Frontal cortex (tissue), 4 donors: ENCODE measurements around the gene SNAPC1. TPM values are rescaled to one million over a fixed set of nuclear protein-coding genes. Genes with fewer than 3 reads are reported as not detected.

Experiments
- DNase-seq, 2 donors: peaks; one replicate each; pipeline ENCODE4 v3.0.0; 2012; ENCODE audit warnings: low spot score in 2 of 2
- FAIRE-seq: peaks from 2 replicates; lab custom pipeline; 2012; peaks lifted over from hg19 to GRCh38; lab: Jason Lieb, UNC
- total RNA-seq: library from RNA; depleted of rRNA; stranded (reverse); fragments of >200 nt; gene quantifications from one replicate; pipeline ENCODE4 v1.2.3, GENCODE V29; 2014
- donor health status: control.
- donor health status: control.
- donor health status: control.

SNAPC1 gene
- total RNA-seq, 1 donor from 2014 or later, result 6.5 TPM

GRCh38 chr14:61802010-61802568, 39.9 kb downstream of the SNAPC1 start:
- DNase-seq (no peak), FAIRE-seq (no peak)

GRCh38 chr14:61803755-61804154, 41.5 kb downstream of the SNAPC1 start:
- no peak for FAIRE-seq
- DNase-seq, result no peak

- DNase-seq (no peak), FAIRE-seq (no peak)
Measured at GRCh38 chr14:61805451-61805850, 43.2 kb downstream of the SNAPC1 start.

GRCh38 chr14:61811882-61812346, 49.7 kb downstream of the SNAPC1 start:
- DNase-seq (no peak), FAIRE-seq (no peak)

- DNase-seq, result peak; percentile 39 to 41
- FAIRE-seq, result no peak
Measured at GRCh38 chr14:61812347-61813095, 50.3 kb downstream of the SNAPC1 start, which contains the start of gene SYT16. SYT16 (plus strand) TSS chr14:61812703.

GRCh38 chr14:61813096-61813606, 50.9 kb downstream of the SNAPC1 start:
- FAIRE-seq (no peak), DNase-seq (peak in 1 of 2 donors; percentile 24)

- no peak for FAIRE-seq
- no peak for DNase-seq
Measured at GRCh38 chr14:61822458-61822857, 60.2 kb downstream of the SNAPC1 start.

- no peak for DNase-seq
- no peak for FAIRE-seq
Measured at GRCh38 chr14:61832783-61833182, 70.6 kb downstream of the SNAPC1 start.

- FAIRE-seq (no peak), DNase-seq (no peak)
Measured at GRCh38 chr14:61836184-61836583, 74.0 kb downstream of the SNAPC1 start.

GRCh38 chr14:61836807-61837206, 74.6 kb downstream of the SNAPC1 start:
- FAIRE-seq (no peak), DNase-seq (no peak)

GRCh38 chr14:61837336-61838229, 75.4 kb downstream of the SNAPC1 start:
- peak; percentile 34 for FAIRE-seq

GRCh38 chr14:61838661-61839245, 76.5 kb downstream of the SNAPC1 start:
- no peak for DNase-seq
- no peak for FAIRE-seq

More at GRCh38 chr14:61837336-61838229, 75.4 kb downstream of the SNAPC1 start:
- peak; percentile 45 to 57 for DNase-seq

GRCh38 chr14:61839507-61839906, 77.3 kb downstream of the SNAPC1 start:
- FAIRE-seq, result no peak
- no peak for DNase-seq

GRCh38 chr14:61841145-61841544, 78.9 kb downstream of the SNAPC1 start:
- DNase-seq (no peak), FAIRE-seq (no peak)

Other genes with a start within 250 kb of the SNAPC1 start
- gene HIF1A, start 66.9 kb upstream of the SNAPC1 start, total RNA-seq, result 151 TPM
- gene SYT16, start 50.3 kb downstream of the SNAPC1 start, total RNA-seq, result 84.0 TPM